VCaP (cell line): ENCODE measurements around the gene ABAT.

Experiments
- H3K27ac ChIP-seq: fragments of 450-650 bp; 2 replicates; pipeline ENCODE4 v1.5.1; 2017
- TF ChIP-seq, protein P1 (sequence below): fragments of 450-650 bp; conservative IDR thresholded peaks from 2 replicates; pipeline ENCODE4 v1.5.1; 2017; ENCODE audit warnings: mild to moderate bottlenecking, moderate library complexity

ABAT gene

DNA sequence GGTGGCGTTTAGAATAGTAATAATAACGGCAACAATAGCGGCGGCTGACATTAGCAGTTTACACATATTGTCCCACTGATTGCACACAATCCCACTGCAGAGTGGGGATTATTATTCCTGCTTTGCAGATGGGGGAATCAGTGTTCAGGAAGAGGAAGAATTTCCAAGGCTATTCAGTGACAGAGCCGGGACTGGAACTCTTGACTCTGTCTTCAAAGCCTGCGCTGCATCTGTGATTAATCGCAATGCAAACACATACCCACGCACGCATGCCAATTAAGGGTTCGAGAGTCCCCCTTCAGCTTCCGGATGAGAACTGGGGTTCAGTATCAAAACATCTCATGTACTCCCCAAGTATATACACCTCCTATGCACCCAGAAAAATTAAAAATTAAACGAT lies 93.9 kb downstream of the ABAT start:
- H3K27ac ChIP-seq: no peak overlapping the region
- TF ChIP-seq, protein P1, sequence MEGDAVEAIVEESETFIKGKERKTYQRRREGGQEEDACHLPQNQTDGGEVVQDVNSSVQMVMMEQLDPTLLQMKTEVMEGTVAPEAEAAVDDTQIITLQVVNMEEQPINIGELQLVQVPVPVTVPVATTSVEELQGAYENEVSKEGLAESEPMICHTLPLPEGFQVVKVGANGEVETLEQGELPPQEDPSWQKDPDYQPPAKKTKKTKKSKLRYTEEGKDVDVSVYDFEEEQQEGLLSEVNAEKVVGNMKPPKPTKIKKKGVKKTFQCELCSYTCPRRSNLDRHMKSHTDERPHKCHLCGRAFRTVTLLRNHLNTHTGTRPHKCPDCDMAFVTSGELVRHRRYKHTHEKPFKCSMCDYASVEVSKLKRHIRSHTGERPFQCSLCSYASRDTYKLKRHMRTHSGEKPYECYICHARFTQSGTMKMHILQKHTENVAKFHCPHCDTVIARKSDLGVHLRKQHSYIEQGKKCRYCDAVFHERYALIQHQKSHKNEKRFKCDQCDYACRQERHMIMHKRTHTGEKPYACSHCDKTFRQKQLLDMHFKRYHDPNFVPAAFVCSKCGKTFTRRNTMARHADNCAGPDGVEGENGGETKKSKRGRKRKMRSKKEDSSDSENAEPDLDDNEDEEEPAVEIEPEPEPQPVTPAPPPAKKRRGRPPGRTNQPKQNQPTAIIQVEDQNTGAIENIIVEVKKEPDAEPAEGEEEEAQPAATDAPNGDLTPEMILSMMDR: no peak

DNA sequence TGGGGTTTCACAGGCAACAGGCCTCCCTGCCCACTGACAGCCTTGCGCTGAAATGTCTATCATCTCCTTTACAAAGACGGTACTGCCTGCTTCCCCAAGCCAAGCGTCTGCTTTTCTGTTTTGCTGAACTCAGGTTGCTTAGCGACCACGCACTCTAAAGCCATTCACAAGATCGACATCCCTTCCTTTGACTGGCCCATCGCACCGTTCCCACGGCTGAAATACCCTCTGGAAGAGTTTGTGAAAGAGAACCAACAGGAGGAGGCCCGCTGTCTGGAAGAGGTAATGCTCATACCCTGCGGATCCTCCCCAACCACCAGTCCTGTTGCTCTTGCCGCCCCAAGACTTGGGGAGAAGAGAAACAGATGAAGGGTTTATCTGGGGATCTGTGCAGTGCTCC lies 94.3 kb downstream of the ABAT start:
- TF ChIP-seq, protein P1: no peak

DNA sequence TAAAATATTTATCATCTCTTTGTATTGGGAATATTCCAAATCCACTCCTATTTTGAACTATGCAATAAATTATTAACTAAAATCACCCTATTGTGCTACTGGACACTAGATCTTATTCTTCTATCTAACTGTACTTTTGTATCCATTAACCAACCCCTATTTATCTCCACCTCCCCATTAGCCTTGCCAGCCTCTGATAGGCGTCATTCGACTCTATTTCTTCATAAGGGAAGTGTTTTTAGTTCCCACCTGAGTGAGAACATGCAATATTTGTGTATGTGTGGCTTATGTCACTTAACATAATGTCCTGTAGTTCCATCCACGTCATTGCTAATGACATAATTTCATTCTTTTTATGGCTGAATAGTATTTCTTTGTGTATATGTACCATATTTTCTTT lies 99.1 kb downstream of the ABAT start:
- TF ChIP-seq, protein P1: no peak

More for the DNA sequence above, 94.3 kb downstream of the ABAT start:
- no peak overlapping the region for H3K27ac ChIP-seq

DNA sequence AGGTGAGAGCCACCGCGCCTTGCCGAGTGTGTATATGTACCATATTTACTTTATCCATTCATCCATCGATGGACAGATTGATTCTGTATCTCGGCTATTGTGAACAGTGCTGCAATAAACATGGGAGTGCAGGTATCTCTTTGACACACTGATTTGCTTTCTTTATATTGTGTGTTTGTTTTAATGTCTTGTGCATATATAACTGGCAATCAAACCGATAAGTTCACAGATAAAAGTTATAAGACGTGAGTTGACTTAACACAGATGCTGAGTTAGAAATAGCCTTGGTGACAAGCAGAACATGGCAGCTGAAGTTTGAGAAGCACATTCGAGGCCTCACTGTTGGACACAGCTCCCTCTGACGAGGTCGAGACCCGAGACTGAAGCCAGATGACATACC lies 99.8 kb downstream of the ABAT start:
- TF ChIP-seq, protein P1: no peak
- peak overlapping the region; percentile 20; the same call in 1 of the 2 replicates for H3K27ac ChIP-seq

More for the DNA sequence above, 99.1 kb downstream of the ABAT start:
- no peak overlapping the region for H3K27ac ChIP-seq

DNA sequence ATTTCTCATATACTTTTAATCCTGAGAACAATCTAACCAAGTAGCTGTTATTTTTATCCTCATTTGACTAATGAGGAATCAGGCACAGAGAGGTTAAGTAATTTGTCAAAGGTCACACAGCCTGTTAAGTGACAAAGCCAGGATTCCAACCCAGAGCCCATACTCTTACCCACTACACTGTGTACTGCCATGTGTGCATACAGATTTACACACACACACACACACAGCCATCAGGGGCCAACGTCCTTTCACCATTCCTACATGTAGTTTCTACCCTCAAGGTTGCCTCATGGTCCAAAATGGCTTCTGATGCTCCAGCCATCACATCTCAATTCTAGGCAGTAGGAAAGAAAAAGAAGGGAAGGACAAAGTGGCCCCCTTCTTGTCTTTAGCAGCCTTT lies 100.9 kb downstream of the ABAT start:
- H3K27ac ChIP-seq: no peak overlapping the region
- TF ChIP-seq, protein P1: no peak

DNA sequence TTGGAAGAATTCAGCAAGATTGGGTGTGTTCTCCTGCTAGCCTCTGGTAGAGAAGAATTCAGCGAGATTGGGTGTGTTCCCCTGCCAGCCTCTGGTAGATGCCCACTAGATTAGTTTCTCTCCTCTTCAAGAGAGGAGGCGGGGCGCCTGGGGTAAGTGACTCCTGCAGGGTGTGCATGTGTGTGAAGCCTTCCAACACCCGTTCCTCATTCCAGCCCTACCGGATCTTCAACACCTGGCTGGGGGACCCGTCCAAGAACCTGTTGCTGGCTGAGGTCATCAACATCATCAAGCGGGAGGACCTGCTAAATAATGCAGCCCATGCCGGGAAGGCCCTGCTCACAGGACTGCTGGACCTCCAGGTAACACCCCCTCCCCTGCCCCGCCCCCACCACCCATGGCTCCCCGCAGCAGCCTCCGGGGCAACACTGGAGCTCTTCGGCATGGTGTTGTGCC lies 101.7 kb downstream of the ABAT start:
- H3K27ac ChIP-seq: no peak overlapping the region
- TF ChIP-seq, protein P1: no peak

DNA sequence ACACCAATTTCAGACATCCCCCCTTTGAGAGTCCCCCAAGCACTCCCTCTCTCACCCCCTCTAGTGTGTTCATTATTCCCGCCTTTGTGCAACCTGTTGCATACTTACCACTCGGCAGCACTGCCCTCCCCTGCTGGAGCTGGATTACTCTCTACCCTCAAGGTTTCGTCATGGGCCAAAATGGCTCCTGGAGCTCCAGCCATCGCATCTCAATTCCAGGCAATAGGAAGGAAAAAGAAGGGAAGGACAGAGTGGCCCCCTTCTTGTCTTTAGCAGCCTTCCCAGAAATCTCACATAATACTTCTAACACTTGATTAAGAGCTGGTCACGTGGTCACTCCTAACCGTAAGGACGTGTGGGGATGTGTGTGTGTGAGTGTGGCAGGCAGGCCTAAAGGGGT lies 102.8 kb downstream of the ABAT start:
- H3K27ac ChIP-seq: no peak overlapping the region
- TF ChIP-seq, protein P1: no peak
